ENCODE results near the gene TAS1R3.

Gene TAS1R3

GRCh38 chr1:1287288-1288110 lies 43.6 kb upstream of the TAS1R3 start:
- H3K36me3 ChIP-seq (ENCODE audit: control insufficient read depth in 1 of 2, insufficient read depth in 2 of 2, low read length in 2 of 2): no peaks in the 10 kb centered on the region
- H3K4me3 ChIP-seq (ENCODE audit: low read depth in 1 of 2, low read length in 2 of 2): no peak overlapping the region
- H3K9me3 ChIP-seq (ENCODE audit: control insufficient read depth in 1 of 2, low read length in 2 of 2): no peaks in the 10 kb centered on the region
- H3K27me3 ChIP-seq (ENCODE audit: control insufficient read depth in 1 of 2, insufficient read depth in 2 of 2, low read length in 2 of 2): peaks cover 0 to 26% of the 10 kb centered on the region in 2 donors
- no peak overlapping the region for H3K9ac ChIP-seq (ENCODE audit: low read depth in 1 of 2, low read length in 2 of 2)
- no peak overlapping the region for H3K27ac ChIP-seq (ENCODE audit: low read depth, low read length)
- H3K4me1 ChIP-seq (ENCODE audit: control insufficient read depth in 1 of 2, insufficient read depth in 2 of 2, low read length in 2 of 2): peaks cover 19% of the 10 kb centered on the region in 2 donors

GRCh38 chr1:1290238-1290731 lies 40.8 kb upstream of the TAS1R3 start:
- H3K27ac ChIP-seq (ENCODE audit: low read depth, low read length): no peak overlapping the region
- H3K4me3 ChIP-seq (ENCODE audit: low read depth in 1 of 2, low read length in 2 of 2): no peak overlapping the region
- no peak overlapping the region for H3K9ac ChIP-seq (ENCODE audit: low read depth in 1 of 2, low read length in 2 of 2)
- H3K27me3 ChIP-seq (ENCODE audit: control insufficient read depth in 1 of 2, insufficient read depth in 2 of 2, low read length in 2 of 2): peaks cover 0 to 23% of the 10 kb centered on the region in 2 donors
- H3K36me3 ChIP-seq (ENCODE audit: control insufficient read depth in 1 of 2, insufficient read depth in 2 of 2, low read length in 2 of 2): peaks cover 0 to 3% of the 10 kb centered on the region in 2 donors
- no peaks in the 10 kb centered on the region for H3K9me3 ChIP-seq (ENCODE audit: control insufficient read depth in 1 of 2, low read length in 2 of 2)
- peaks cover 15 to 17% of the 10 kb centered on the region in 2 donors for H3K4me1 ChIP-seq (ENCODE audit: control insufficient read depth in 1 of 2, insufficient read depth in 2 of 2, low read length in 2 of 2)

- H3K4me3 ChIP-seq (ENCODE audit: low read depth in 1 of 2, low read length in 2 of 2): no peak overlapping the region
- H3K4me1 ChIP-seq (ENCODE audit: control insufficient read depth in 1 of 2, insufficient read depth in 2 of 2, low read length in 2 of 2): peaks cover 12% of the 10 kb centered on the region in 2 donors
- H3K36me3 ChIP-seq (ENCODE audit: control insufficient read depth in 1 of 2, insufficient read depth in 2 of 2, low read length in 2 of 2): peaks cover 0 to 6% of the 10 kb centered on the region in 2 donors
- H3K9ac ChIP-seq (ENCODE audit: low read depth in 1 of 2, low read length in 2 of 2): no peak overlapping the region
- no peaks in the 10 kb centered on the region for H3K9me3 ChIP-seq (ENCODE audit: control insufficient read depth in 1 of 2, low read length in 2 of 2)
- peaks cover 0 to 16% of the 10 kb centered on the region in 2 donors for H3K27me3 ChIP-seq (ENCODE audit: control insufficient read depth in 1 of 2, insufficient read depth in 2 of 2, low read length in 2 of 2)
- H3K27ac ChIP-seq (ENCODE audit: low read depth, low read length): no peak overlapping the region
Observed at GRCh38 chr1:1291023-1291528, 40.0 kb upstream of the TAS1R3 start.

GRCh38 chr1:1291548-1292441 lies 39.3 kb upstream of the TAS1R3 start:
- H3K9ac ChIP-seq (ENCODE audit: low read depth in 1 of 2, low read length in 2 of 2): no peak overlapping the region
- H3K9me3 ChIP-seq (ENCODE audit: control insufficient read depth in 1 of 2, low read length in 2 of 2): no peaks in the 10 kb centered on the region
- H3K36me3 ChIP-seq (ENCODE audit: control insufficient read depth in 1 of 2, insufficient read depth in 2 of 2, low read length in 2 of 2): peaks cover 0 to 7% of the 10 kb centered on the region in 2 donors
- no peak overlapping the region for H3K27ac ChIP-seq (ENCODE audit: low read depth, low read length)
- H3K27me3 ChIP-seq (ENCODE audit: control insufficient read depth in 1 of 2, insufficient read depth in 2 of 2, low read length in 2 of 2): peaks cover 0 to 9% of the 10 kb centered on the region in 2 donors
- H3K4me1 ChIP-seq (ENCODE audit: control insufficient read depth in 1 of 2, insufficient read depth in 2 of 2, low read length in 2 of 2): peaks cover 12% of the 10 kb centered on the region in 2 donors
- H3K4me3 ChIP-seq (ENCODE audit: low read depth in 1 of 2, low read length in 2 of 2): no peak overlapping the region

GRCh38 chr1:1292442-1292779 lies 38.7 kb upstream of the TAS1R3 start:
- H3K9ac ChIP-seq (ENCODE audit: low read depth in 1 of 2, low read length in 2 of 2): no peak overlapping the region
- peaks cover 0 to 8% of the 10 kb centered on the region in 2 donors for H3K36me3 ChIP-seq (ENCODE audit: control insufficient read depth in 1 of 2, insufficient read depth in 2 of 2, low read length in 2 of 2)
- peaks cover 12% of the 10 kb centered on the region in 2 donors for H3K4me1 ChIP-seq (ENCODE audit: control insufficient read depth in 1 of 2, insufficient read depth in 2 of 2, low read length in 2 of 2)
- no peak overlapping the region for H3K4me3 ChIP-seq (ENCODE audit: low read depth in 1 of 2, low read length in 2 of 2)
- H3K9me3 ChIP-seq (ENCODE audit: control insufficient read depth in 1 of 2, low read length in 2 of 2): no peaks in the 10 kb centered on the region
- H3K27ac ChIP-seq (ENCODE audit: low read depth, low read length): no peak overlapping the region
- H3K27me3 ChIP-seq (ENCODE audit: control insufficient read depth in 1 of 2, insufficient read depth in 2 of 2, low read length in 2 of 2): peaks cover 0 to 3% of the 10 kb centered on the region in 2 donors

GRCh38 chr1:1292851-1293250 lies 38.2 kb upstream of the TAS1R3 start:
- Histone ChIP-seq H3K27me3 (ENCODE audit: control insufficient read depth in 1 of 2, insufficient read depth in 2 of 2, low read length in 2 of 2) (no peaks in the 10 kb centered on the region), H3K9ac (ENCODE audit: low read depth in 1 of 2, low read length in 2 of 2) (no peak overlapping the region), H3K4me3 (ENCODE audit: low read depth in 1 of 2, low read length in 2 of 2) (no peak overlapping the region), H3K27ac (ENCODE audit: low read depth, low read length) (no peak overlapping the region), H3K9me3 (ENCODE audit: control insufficient read depth in 1 of 2, low read length in 2 of 2) (no peaks in the 10 kb centered on the region), H3K36me3 (ENCODE audit: control insufficient read depth in 1 of 2, insufficient read depth in 2 of 2, low read length in 2 of 2) (peaks cover 0 to 8% of the 10 kb centered on the region in 2 donors), H3K4me1 (ENCODE audit: control insufficient read depth in 1 of 2, insufficient read depth in 2 of 2, low read length in 2 of 2) (peaks cover 12% of the 10 kb centered on the region in 2 donors)

DNA sequence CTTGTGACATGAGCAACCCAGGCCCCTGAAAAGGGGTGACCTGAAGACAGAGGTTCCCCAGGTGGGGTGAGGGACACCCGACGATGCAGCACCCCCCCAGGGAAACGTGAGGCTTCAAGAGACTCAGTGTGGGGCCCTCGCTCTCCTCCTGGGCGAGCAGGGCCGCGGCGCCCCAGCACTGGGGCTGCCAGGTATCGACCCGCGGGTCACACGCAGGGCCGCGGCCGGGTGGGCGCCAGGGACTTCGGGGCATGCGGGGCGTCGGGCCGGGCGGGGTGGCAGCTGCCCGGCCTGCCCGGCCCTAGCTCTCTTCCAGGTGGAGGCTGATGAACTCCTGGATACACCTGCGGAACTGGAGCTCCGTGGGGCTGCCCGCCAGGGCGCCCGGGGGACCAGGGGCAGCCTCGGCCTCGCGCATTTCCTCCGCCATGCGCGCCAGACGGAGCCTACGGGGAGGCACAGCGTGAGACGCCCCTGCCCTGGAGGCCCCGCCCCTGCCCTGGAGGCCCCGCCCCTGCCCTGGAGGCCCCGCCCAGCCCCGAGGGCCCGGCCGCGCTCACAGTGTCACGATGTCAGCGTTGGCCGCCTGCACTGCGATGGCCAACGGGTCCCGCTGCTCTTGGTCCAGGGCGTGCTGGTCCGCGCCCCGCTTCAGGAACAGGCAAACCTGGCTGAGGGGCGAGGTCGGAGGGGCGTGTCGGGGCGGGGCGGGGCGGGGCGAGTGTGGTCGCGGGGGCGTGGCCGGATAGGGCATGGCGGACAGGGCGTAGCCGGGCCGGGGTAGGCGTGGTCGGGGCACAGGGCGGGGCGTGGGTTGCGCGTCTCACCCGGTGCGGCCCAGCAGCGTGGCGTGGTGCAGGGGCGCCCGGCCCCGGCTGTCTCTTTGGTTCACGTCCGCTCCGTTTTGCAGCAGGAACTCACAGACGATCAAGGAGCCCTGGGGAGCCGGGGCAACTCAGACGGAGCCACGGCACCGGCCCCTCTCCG lies 37.5 kb upstream of the TAS1R3 start:
- H3K4me1 ChIP-seq (ENCODE audit: control insufficient read depth in 1 of 2, insufficient read depth in 2 of 2, low read length in 2 of 2): peaks cover 12% of the 10 kb centered on the region in 2 donors
- H3K27me3 ChIP-seq (ENCODE audit: control insufficient read depth in 1 of 2, insufficient read depth in 2 of 2, low read length in 2 of 2): no peaks in the 10 kb centered on the region
- H3K36me3 ChIP-seq (ENCODE audit: control insufficient read depth in 1 of 2, insufficient read depth in 2 of 2, low read length in 2 of 2): peaks cover 0 to 8% of the 10 kb centered on the region in 2 donors
- no peak overlapping the region for H3K4me3 ChIP-seq (ENCODE audit: low read depth in 1 of 2, low read length in 2 of 2)
- no peak overlapping the region for H3K27ac ChIP-seq (ENCODE audit: low read depth, low read length)
- H3K9me3 ChIP-seq (ENCODE audit: control insufficient read depth in 1 of 2, low read length in 2 of 2): no peaks in the 10 kb centered on the region
- H3K9ac ChIP-seq (ENCODE audit: low read depth in 1 of 2, low read length in 2 of 2): no peak overlapping the region

- Histone ChIP-seq H3K27me3 (ENCODE audit: control insufficient read depth in 1 of 2, insufficient read depth in 2 of 2, low read length in 2 of 2) (no peaks in the 10 kb centered on the region), H3K4me1 (ENCODE audit: control insufficient read depth in 1 of 2, insufficient read depth in 2 of 2, low read length in 2 of 2) (peaks cover 12% of the 10 kb centered on the region in 2 donors), H3K9ac (ENCODE audit: low read depth in 1 of 2, low read length in 2 of 2) (no peak overlapping the region), H3K4me3 (ENCODE audit: low read depth in 1 of 2, low read length in 2 of 2) (no peak overlapping the region), H3K36me3 (ENCODE audit: control insufficient read depth in 1 of 2, insufficient read depth in 2 of 2, low read length in 2 of 2) (peaks cover 0 to 8% of the 10 kb centered on the region in 2 donors), H3K9me3 (ENCODE audit: control insufficient read depth in 1 of 2, low read length in 2 of 2) (no peaks in the 10 kb centered on the region), H3K27ac (ENCODE audit: low read depth, low read length) (no peak overlapping the region)
Observed at GRCh38 chr1:1294250-1294890, 36.7 kb upstream of the TAS1R3 start.

All from duodenal mucosa (tissue), 2 donors.